HEK293 (cell line): ENCODE measurements around the gene AGMO.

Experiments used
- CTCF ChIA-PET: fragments of 350-600 bp; formaldehyde crosslinking; extraction: SDS; loops from one replicate; lab custom pipeline; 2021; ENCODE audit warnings: antibody characterized with exemption; lab: Yijun Ruan, JAX
- POLR2A ChIA-PET: fragments of 300-600 bp; formaldehyde crosslinking; extraction: SDS; loops from one replicate; lab custom pipeline; 2020; ENCODE audit warnings: antibody characterized with exemption, inconsistent platforms; lab: Yijun Ruan, JAX
- H3K27ac ChIP-seq: fragments of 200-500 bp; sonication (Bioruptor generic); 2 replicates; pipeline ENCODE4 v1.5.1; 2014; ENCODE audit warnings: low read depth, low read length, control low read depth, inconsistent platforms; ENCODE audit errors: extremely low read depth
- H3K36me3 ChIP-seq, 2 experiments: fragments of 200-500 bp in 1 of 2; sonication (Bioruptor generic) in 1 of 2; 1 replicate in 1 of 2; 2 replicates in 1 of 2; pipeline ENCODE4 v1.5.1; 2014 to 2017; ENCODE audit warnings: inconsistent platforms in 2 of 2, low read length in 2 of 2; ENCODE audit not compliant: control insufficient read depth in 2 of 2, insufficient read depth in 1 of 2
- H3K4me1 ChIP-seq: fragments of 200-500 bp; sonication (Bioruptor generic); 2 replicates; pipeline ENCODE4 v1.5.1; 2014; ENCODE audit warnings: mild to moderate bottlenecking, low read length, inconsistent platforms; ENCODE audit not compliant: control insufficient read depth, insufficient read depth
- H3K4me3 ChIP-seq: 2 replicates; pipeline ENCODE4 v1.5.1; 2011; ENCODE audit warnings: low read depth, mild to moderate bottlenecking, control low read depth, low read length, moderate library complexity
- H3K9me3 ChIP-seq: fragments of 200-500 bp; sonication (Bioruptor generic); 2 replicates; pipeline ENCODE4 v1.5.1; 2014; ENCODE audit warnings: low read depth, low read length, inconsistent platforms; ENCODE audit not compliant: control insufficient read depth, insufficient read depth
- GLI4 ChIP-seq: fragments of 450-650 bp; formaldehyde crosslinking; IDR thresholded peaks from 2 replicates; pipeline ENCODE4 v1.5.1; 2016; ENCODE audit warnings: missing biosample characterization, missing genetic modification characterization
- SALL2 ChIP-seq: fragments of 450-650 bp; formaldehyde crosslinking; IDR thresholded peaks from 2 replicates; pipeline ENCODE4 v1.5.0; 2017; ENCODE audit warnings: missing biosample characterization, mild to moderate bottlenecking, missing genetic modification characterization, borderline replicate concordance
- TRIM28 ChIP-seq: IDR thresholded peaks from 2 replicates; pipeline ENCODE4 v1.6.1; 2011; ENCODE audit warnings: low read length, control low read depth, borderline replicate concordance
- ZBTB20 ChIP-seq: fragments of 450-650 bp; formaldehyde crosslinking; IDR thresholded peaks from 2 replicates; pipeline ENCODE4 v1.5.1; 2016; ENCODE audit warnings: missing biosample characterization, missing genetic modification characterization
- ZBTB44 ChIP-seq: fragments of 450-650 bp; IDR thresholded peaks from 2 replicates; pipeline ENCODE4 v1.5.1; 2018; ENCODE audit warnings: missing biosample characterization, mild to moderate bottlenecking, missing genetic modification characterization
- ZFP41 ChIP-seq: fragments of 450-650 bp; formaldehyde crosslinking; IDR thresholded peaks from 2 replicates; pipeline ENCODE4 v1.5.1; 2016; ENCODE audit warnings: missing biosample characterization, missing genetic modification characterization, borderline replicate concordance
- ZNF121 ChIP-seq: fragments of 450-650 bp; formaldehyde crosslinking; IDR thresholded peaks from 2 replicates; pipeline ENCODE4 v1.5.1; 2016; ENCODE audit warnings: missing biosample characterization, missing genetic modification characterization
- ZNF132 ChIP-seq: fragments of 450-650 bp; formaldehyde crosslinking; IDR thresholded peaks from 2 replicates; pipeline ENCODE4 v1.5.1; 2017; ENCODE audit warnings: missing biosample characterization, missing genetic modification characterization, borderline replicate concordance
- ZNF175 ChIP-seq: fragments of 450-650 bp; formaldehyde crosslinking; IDR thresholded peaks from 2 replicates; pipeline ENCODE4 v1.5.1; 2016; ENCODE audit warnings: missing biosample characterization, missing genetic modification characterization
- ZNF24 ChIP-seq: fragments of 450-650 bp; formaldehyde crosslinking; IDR thresholded peaks from 2 replicates; pipeline ENCODE4 v1.5.1; 2016; ENCODE audit warnings: missing biosample characterization, missing genetic modification characterization
- ZNF248 ChIP-seq: fragments of 450-650 bp; formaldehyde crosslinking; IDR thresholded peaks from 2 replicates; pipeline ENCODE4 v1.5.1; 2017; ENCODE audit warnings: missing biosample characterization, missing genetic modification characterization
- ZNF362 ChIP-seq: fragments of 450-650 bp; formaldehyde crosslinking; IDR thresholded peaks from 2 replicates; pipeline ENCODE4 v1.5.1; 2016; ENCODE audit warnings: missing biosample characterization, missing genetic modification characterization
- ZNF391 ChIP-seq: fragments of 450-650 bp; formaldehyde crosslinking; IDR thresholded peaks from 2 replicates; pipeline ENCODE4 v1.5.1; 2016; ENCODE audit warnings: low read depth, missing biosample characterization, missing genetic modification characterization, borderline replicate concordance
- ZNF473 ChIP-seq: fragments of 450-650 bp; formaldehyde crosslinking; IDR thresholded peaks from 2 replicates; pipeline ENCODE4 v1.5.1; 2017; ENCODE audit warnings: missing biosample characterization, missing genetic modification characterization
- ZNF514 ChIP-seq: fragments of 450-650 bp; formaldehyde crosslinking; IDR thresholded peaks from 2 replicates; pipeline ENCODE4 v1.5.1; 2016; ENCODE audit warnings: missing biosample characterization, missing genetic modification characterization
- ZNF555 ChIP-seq: fragments of 450-650 bp; formaldehyde crosslinking; conservative IDR thresholded peaks from 2 replicates; pipeline ENCODE4 v1.5.1; 2017; ENCODE audit warnings: missing biosample characterization, mild to moderate bottlenecking, missing genetic modification characterization, inconsistent platforms
- ZNF561 ChIP-seq: fragments of 450-650 bp; IDR thresholded peaks from 2 replicates; pipeline ENCODE4 v1.5.1; 2018; ENCODE audit warnings: missing biosample characterization, missing genetic modification characterization, borderline replicate concordance
- ZNF585B ChIP-seq: fragments of 450-650 bp; formaldehyde crosslinking; IDR thresholded peaks from 2 replicates; pipeline ENCODE4 v1.5.1; 2016; ENCODE audit warnings: missing biosample characterization, missing genetic modification characterization
- ZNF596 ChIP-seq: fragments of 450-650 bp; IDR thresholded peaks from 2 replicates; pipeline ENCODE4 v1.5.0; 2018; ENCODE audit warnings: missing biosample characterization, mild to moderate bottlenecking, missing genetic modification characterization, moderate library complexity
- ZNF610 ChIP-seq: fragments of 450-650 bp; formaldehyde crosslinking; IDR thresholded peaks from 2 replicates; pipeline ENCODE4 v1.5.1; 2016; ENCODE audit warnings: missing biosample characterization, missing genetic modification characterization, borderline replicate concordance
- ZNF621 ChIP-seq: fragments of 450-650 bp; formaldehyde crosslinking; IDR thresholded peaks from 2 replicates; pipeline ENCODE4 v1.5.1; 2017; ENCODE audit warnings: missing biosample characterization, missing genetic modification characterization
- ZNF776 ChIP-seq: fragments of 450-650 bp; formaldehyde crosslinking; IDR thresholded peaks from 2 replicates; pipeline ENCODE4 v1.5.0; 2017; ENCODE audit warnings: missing biosample characterization, missing genetic modification characterization, borderline replicate concordance
- ZNF791 ChIP-seq: fragments of 450-650 bp; formaldehyde crosslinking; IDR thresholded peaks from 2 replicates; pipeline ENCODE4 v1.5.1; 2016; ENCODE audit warnings: missing biosample characterization, missing genetic modification characterization
- ZSCAN23 ChIP-seq: fragments of 450-650 bp; formaldehyde crosslinking; IDR thresholded peaks from 2 replicates; pipeline ENCODE4 v1.5.1; 2016; ENCODE audit warnings: missing biosample characterization, missing genetic modification characterization
- ZSCAN30 ChIP-seq: fragments of 450-650 bp; IDR thresholded peaks from 2 replicates; pipeline ENCODE4 v1.5.1; 2018; ENCODE audit warnings: missing biosample characterization, mild to moderate bottlenecking, missing genetic modification characterization, moderate library complexity
- TF ChIP-seq, protein P1 (sequence below): fragments of 450-650 bp; formaldehyde crosslinking; IDR thresholded peaks from 2 replicates; pipeline ENCODE4 v1.5.0; 2017; ENCODE audit warnings: missing biosample characterization, missing genetic modification characterization, borderline replicate concordance
- TF ChIP-seq, protein P2 (sequence below): fragments of 450-650 bp; formaldehyde crosslinking; IDR thresholded peaks from 2 replicates; pipeline ENCODE4 v1.5.1; 2016; ENCODE audit warnings: missing biosample characterization, missing genetic modification characterization
- TF ChIP-seq, protein P3 (sequence below): fragments of 450-650 bp; formaldehyde crosslinking; IDR thresholded peaks from 2 replicates; pipeline ENCODE4 v1.5.1; 2016; ENCODE audit warnings: missing biosample characterization, missing genetic modification characterization

The AGMO gene

DNA sequence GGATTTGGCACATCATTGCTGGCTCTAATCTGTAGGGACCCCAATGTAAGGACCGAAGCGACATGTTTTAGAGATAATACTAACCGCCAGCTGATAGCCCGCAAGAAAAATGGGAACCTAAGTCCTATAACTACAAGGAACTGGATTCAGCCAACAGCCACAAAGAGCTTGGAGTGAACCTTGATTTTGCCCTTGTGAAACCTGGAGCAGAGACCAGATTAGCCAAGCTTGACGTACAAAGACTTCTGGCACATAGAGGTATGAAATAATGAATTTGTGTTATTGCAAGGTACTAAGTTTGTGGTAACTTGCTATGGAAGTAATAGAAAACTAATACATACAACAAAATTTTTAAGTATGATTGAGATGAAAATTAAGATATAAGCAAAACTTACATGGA is 246.9 kb downstream of the AGMO start:
- Histone ChIP-seq H3K4me1 (no peaks in the 10 kb centered on the region), H3K36me3 (no peaks in the 10 kb centered on the region), H3K27ac (no peak overlapping the region), H3K4me3 (no peak overlapping the region), H3K9me3 (no peaks in the 10 kb centered on the region)
- ChIA-PET CTCF (interaction anchor here (0.6 to 0.8 kb wide), 2 partner anchors 9 to 405 kb away, joined by 3 read pairs; no protein-coding TSS in a partner anchor), POLR2A (no interaction called here)
- no peak for TF ChIP-seq ZNF585B
- no peak for TF ChIP-seq ZNF621 (tag by site-specific recombination)
- TF ChIP-seq ZSCAN30 (tag by site-specific recombination) = no peak
- TF ChIP-seq TRIM28 = no peak
- no peak for TF ChIP-seq ZNF175 (tag by site-specific recombination)
- TF ChIP-seq ZNF121 = no peak
- TF ChIP-seq ZNF362 (tag by site-specific recombination) = no peak
- TF ChIP-seq ZNF248 (tag by site-specific recombination) = no peak
- no peak for TF ChIP-seq ZNF596
- no peak for TF ChIP-seq ZNF791
- no peak for TF ChIP-seq ZNF610 (tag by site-specific recombination)
- no peak for TF ChIP-seq SALL2 (tag by site-specific recombination)
- TF ChIP-seq ZNF561 = no peak
- TF ChIP-seq, protein P1, sequence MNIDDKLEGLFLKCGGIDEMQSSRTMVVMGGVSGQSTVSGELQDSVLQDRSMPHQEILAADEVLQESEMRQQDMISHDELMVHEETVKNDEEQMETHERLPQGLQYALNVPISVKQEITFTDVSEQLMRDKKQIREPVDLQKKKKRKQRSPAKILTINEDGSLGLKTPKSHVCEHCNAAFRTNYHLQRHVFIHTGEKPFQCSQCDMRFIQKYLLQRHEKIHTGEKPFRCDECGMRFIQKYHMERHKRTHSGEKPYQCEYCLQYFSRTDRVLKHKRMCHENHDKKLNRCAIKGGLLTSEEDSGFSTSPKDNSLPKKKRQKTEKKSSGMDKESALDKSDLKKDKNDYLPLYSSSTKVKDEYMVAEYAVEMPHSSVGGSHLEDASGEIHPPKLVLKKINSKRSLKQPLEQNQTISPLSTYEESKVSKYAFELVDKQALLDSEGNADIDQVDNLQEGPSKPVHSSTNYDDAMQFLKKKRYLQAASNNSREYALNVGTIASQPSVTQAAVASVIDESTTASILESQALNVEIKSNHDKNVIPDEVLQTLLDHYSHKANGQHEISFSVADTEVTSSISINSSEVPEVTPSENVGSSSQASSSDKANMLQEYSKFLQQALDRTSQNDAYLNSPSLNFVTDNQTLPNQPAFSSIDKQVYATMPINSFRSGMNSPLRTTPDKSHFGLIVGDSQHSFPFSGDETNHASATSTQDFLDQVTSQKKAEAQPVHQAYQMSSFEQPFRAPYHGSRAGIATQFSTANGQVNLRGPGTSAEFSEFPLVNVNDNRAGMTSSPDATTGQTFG = no peak
- no peak for TF ChIP-seq ZSCAN23 (tag by site-specific recombination)
- TF ChIP-seq ZNF132 = no peak

GRCh38 chr7:15313361-15313760 is 248.5 kb downstream of the AGMO start:
- ChIA-PET CTCF (no interaction called here), POLR2A (no interaction called here)
- Histone ChIP-seq H3K4me1 (no peaks in the 10 kb centered on the region), H3K4me3 (no peak overlapping the region), H3K36me3 (no peaks in the 10 kb centered on the region), H3K27ac (no peak overlapping the region), H3K9me3 (no peaks in the 10 kb centered on the region)
- TF ChIP-seq, protein P2, sequence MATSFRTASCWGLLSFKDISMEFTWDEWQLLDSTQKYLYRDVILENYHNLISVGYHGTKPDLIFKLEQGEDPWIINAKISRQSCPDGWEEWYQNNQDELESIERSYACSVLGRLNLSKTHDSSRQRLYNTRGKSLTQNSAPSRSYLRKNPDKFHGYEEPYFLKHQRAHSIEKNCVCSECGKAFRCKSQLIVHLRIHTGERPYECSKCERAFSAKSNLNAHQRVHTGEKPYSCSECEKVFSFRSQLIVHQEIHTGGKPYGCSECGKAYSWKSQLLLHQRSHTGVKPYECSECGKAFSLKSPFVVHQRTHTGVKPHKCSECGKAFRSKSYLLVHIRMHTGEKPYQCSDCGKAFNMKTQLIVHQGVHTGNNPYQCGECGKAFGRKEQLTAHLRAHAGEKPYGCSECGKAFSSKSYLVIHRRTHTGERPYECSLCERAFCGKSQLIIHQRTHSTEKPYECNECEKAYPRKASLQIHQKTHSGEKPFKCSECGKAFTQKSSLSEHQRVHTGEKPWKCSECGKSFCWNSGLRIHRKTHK = no peak

DNA sequence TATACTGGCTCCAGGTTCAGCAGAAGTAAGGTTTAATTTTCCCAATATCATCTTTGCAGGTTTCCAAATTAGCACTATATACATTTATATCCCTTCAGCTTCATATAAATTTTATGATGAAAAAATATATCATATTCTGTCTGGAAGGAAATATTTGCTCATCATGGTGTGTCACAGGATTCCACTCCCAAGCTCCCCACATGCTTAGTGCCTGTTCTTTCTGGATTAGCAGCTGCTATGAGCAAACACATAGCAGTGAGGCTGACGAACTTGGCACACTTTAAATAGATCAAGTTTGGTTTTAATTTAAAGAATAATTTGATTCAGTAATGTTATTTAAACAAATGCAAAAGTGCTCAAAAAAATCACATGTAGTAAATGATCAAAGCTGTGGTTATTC is 251.9 kb downstream of the AGMO start:
- H3K27ac ChIP-seq = no peak overlapping the region
- no peaks in the 10 kb centered on the region for H3K4me1 ChIP-seq
- H3K9me3 ChIP-seq = no peaks in the 10 kb centered on the region
- POLR2A ChIA-PET = no interaction called here
- no peak overlapping the region for H3K4me3 ChIP-seq
- no peaks in the 10 kb centered on the region for H3K36me3 ChIP-seq
- CTCF ChIA-PET = no interaction called here
- TF ChIP-seq ZNF24 (tag by site-specific recombination) (no peak), ZNF514 (tag by site-specific recombination) (no peak), ZNF391 (tag by site-specific recombination) (no peak), ZNF555 (tag by site-specific recombination) (no peak), ZNF473 (no peak), ZBTB44 (tag by site-specific recombination) (no peak), ZNF776 (tag by site-specific recombination) (no peak), ZBTB20 (tag by site-specific recombination) (no peak), ZFP41 (tag by site-specific recombination) (no peak), GLI4 (no peak)
- TF ChIP-seq, protein P3, sequence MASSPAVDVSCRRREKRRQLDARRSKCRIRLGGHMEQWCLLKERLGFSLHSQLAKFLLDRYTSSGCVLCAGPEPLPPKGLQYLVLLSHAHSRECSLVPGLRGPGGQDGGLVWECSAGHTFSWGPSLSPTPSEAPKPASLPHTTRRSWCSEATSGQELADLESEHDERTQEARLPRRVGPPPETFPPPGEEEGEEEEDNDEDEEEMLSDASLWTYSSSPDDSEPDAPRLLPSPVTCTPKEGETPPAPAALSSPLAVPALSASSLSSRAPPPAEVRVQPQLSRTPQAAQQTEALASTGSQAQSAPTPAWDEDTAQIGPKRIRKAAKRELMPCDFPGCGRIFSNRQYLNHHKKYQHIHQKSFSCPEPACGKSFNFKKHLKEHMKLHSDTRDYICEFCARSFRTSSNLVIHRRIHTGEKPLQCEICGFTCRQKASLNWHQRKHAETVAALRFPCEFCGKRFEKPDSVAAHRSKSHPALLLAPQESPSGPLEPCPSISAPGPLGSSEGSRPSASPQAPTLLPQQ (tag by site-specific recombination) = no peak
